HG03045 (cell line): ENCODE results near the gene HAPSTR1.

Experiments
- ATAC-seq: cut with Tn5 transposase; IDR thresholded peaks from one replicate; pipeline ENCODE4 v1.9.1; 2021; ENCODE audit warnings: mild to moderate bottlenecking, moderate library complexity; ENCODE audit not compliant: unreplicated experiment

The HAPSTR1 gene

DNA sequence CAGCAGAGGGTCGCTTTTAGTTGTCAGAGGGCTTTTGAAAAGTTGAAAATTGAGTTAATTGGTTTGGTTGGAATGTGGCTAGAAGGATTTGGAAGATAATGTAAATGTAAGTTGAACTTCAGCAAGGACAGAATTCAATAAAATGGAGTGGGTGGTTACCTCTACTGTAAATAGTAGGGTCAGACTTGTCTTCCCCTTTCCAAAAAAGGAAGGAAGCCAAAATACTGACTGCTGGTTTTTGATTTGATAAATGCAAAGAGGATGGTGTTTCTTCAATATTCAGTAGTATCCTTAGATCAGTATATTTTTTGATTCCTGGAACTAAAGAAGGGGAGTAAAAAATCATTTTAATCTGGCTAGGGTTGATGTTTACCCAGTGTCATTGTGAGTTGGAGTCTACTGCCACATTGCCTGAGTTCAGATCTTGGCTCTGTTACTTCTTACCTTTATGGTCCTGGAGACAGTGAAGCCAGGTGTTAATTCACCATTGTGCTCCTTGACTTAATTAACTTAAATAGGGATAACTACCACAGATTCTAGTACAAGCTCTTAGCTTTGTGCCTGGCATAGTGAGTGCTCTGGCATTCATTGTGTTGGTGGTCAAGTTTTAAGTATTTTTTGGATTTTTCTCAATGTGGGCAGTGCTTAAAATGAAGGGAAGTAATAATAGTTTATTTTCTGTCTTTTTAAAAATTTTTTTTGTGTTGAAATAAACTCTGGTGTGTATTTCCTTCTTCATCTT lies 4.4 kb downstream of the HAPSTR1 start:
- ATAC-seq, result no peak

DNA sequence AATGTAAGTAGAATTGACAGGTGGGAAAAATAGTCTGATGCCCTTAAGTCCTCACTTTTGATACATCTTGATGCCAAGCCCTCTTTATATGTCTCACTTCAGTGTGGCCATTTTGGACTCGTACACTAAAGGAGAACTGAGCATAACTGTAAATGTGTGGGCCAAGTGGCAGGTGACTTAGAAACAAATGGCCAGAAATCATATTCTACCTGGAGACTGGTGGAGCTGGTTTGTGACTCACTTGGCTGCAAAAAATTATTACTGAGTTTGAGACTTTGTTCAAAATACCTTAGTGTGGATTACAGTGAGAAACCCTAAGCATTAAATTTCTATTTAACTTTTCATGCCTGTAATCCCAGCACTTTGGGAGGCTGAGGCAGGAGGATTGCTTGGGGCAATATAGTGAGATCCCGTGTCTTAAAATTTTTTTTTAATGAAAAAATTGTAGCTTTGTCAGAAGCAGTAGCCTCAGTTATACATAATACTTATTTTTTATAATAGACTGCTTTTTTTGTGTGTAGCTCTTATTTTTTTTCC lies 5.0 kb downstream of the HAPSTR1 start:
- no peak for ATAC-seq

DNA sequence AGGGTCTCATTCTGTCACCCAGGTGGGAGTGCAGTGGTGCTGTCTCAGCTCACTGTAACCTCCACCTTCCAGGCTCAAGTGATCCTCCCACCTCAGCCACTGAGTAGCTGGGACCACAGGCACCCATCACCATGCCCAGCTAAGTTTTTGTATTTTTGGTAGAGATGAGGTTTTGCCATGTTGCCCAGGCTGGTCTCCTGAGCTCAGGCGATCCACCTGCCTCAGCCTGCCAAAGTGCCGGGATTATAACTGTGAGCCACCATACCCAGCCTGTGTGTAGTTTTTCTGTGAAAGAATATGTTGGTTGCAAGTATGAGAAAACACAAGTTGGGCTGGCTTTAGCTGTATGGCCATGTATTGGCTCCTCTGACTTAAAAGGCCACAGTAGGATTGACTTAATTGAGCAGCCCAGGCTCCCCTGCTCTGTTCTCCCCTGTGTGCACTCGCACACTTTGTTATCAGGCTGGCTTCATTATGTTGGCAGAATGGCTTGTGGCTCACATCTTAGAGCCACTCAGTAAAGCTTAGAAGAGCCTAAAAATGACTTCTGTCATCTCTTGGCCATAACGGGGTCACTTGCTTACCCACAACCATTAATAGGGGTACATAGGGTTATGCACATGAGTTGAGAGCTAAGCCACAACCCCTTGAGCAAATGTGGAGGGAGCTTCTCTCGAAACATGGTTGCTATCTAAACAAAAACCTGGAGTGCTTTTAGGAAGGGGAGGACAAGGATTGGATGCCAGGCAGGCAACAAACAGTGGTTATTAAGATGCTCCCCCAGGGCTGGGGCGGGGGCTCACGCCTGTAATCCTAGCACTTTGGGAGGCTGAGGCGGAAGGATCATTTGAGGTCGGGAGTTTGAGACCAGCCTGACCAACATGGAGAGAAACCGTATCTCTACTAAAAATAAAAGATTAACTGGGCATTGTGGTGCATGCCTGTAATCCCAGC lies 6.1 kb downstream of the HAPSTR1 start:
- no peak for ATAC-seq

DNA sequence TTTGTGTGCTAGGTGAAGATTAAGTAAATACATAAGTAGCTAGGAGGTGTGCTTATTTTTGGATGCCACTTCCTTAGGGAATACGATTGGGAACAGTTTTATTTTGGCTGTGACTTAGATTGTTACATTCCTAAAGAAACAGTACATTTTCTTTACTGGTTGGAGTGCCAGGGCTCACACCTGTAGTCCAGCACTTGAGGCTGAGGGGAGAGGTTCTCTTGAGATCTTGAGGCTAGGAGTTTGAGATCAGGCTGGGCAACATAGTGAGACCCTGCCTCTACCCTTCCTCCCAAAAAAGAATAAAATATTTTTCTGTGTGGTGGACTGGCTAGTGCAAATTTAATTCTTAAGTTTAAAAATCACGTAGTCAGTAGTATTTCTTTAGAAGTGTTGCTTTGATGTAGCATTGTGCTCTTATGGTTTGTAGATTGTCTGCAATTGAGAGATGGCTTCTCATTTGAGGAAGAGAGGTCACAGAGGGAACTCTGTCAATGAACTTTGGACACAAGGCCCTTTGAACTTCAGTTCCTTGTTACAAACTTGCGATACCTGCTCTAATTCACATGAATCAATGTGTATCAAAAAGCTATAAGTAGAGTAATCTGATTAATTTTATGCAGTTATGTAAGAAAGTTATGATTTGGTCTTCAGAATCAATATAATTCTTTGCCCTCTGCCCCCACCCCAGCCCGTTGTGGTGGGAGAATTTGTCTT lies 7.1 kb downstream of the HAPSTR1 start:
- ATAC-seq, result no peak

DNA sequence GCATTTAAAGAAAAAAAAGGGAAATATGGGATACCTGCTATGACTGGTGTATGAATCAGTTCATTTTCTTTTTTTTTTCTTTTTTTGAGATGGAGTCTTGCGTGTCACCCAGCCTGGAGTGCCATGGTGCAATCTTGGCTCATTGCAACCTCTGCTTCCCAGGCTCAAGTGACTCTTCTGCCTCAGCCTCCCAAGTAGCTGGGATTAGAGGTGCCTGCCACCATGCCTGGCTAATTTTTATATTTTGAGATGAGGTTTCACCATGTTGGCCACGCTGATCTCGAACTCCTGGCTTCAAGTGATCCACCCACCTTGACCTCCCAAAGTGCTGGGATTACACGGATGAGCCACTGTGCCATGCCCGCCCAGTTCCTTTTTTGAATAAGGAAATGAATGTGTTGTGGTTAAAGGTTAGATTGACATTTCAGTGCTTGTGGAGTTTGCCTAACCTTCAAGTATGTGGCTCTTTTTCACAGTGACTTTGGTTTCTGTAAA lies 7.7 kb downstream of the HAPSTR1 start:
- no peak for ATAC-seq

DNA sequence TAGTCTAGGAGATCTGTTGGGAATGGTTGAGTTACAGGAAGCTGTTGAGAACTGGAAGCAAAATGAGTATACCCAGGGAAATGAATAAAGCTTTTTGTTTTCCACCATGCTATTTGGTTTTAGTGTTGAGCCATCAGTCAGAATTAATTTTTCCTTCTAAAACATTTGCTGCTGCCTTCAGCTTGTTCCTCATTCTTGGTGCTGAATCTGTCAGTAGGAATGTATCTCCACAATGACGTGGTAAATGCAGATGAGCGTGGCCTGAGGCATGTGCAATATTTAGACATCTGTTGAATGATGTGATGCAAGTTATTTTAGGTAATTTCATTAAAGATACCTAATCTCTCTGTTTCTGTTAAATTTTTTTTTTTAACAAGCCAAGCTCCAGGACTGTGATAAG lies 10.9 kb downstream of the HAPSTR1 start:
- no peak for ATAC-seq

DNA sequence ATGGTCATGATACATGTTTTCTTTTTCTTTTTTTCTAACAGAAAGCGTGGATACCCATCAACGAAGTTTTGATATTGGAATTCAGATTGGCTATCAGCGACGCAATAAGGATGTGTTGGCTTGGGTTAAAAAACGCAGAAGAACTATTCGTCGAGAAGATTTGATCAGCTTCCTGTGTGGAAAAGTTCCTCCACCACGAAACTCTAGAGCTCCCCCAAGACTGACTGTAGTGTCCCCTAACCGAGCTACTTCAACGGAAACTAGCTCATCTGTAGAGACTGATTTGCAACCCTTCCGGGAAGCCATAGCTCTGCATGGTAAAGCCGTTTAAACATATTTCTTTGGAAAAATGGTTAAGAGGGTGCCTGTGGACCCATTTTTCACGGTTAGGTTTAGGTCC lies 11.5 kb downstream of the HAPSTR1 start:
- no peak for ATAC-seq

DNA sequence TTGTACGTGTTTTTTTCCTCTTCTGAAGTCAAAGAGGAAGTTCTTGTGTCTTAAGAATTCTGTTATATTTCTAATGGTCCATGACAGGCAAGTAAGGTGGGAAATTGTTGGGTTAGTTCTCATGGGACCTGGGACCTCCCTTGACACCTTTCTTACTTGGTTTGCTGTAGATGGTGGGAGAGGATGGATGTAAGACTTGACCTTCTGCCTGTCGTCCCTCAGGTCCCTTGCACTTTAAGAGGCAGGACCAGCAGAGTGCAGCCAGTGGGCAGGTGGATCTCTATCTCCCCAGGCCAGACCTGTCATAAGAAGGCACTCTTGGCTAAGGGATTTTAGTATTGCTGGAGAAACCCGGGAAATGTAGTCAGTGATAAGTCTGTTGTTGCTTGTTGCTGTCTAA lies 12.1 kb downstream of the HAPSTR1 start:
- ATAC-seq, result no peak

DNA sequence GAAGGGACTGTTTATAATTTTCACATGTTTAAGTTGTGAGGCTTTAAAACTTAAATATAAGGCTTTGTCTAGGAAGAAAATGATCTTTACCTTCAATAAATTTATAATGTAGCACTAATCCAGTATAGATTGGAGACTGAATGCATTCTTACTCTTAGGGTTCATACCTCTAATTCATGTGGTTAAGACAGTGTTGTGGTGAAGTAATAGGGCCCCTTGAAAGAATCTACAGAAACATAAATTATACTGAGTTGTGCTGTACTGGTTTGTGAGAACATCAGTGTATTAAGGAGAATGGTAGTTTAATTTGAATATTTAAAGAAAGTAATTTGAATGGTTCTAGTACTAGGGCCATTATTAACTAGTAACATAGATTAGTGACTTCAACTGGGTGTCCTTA lies 13.7 kb downstream of the HAPSTR1 start:
- no peak for ATAC-seq

DNA sequence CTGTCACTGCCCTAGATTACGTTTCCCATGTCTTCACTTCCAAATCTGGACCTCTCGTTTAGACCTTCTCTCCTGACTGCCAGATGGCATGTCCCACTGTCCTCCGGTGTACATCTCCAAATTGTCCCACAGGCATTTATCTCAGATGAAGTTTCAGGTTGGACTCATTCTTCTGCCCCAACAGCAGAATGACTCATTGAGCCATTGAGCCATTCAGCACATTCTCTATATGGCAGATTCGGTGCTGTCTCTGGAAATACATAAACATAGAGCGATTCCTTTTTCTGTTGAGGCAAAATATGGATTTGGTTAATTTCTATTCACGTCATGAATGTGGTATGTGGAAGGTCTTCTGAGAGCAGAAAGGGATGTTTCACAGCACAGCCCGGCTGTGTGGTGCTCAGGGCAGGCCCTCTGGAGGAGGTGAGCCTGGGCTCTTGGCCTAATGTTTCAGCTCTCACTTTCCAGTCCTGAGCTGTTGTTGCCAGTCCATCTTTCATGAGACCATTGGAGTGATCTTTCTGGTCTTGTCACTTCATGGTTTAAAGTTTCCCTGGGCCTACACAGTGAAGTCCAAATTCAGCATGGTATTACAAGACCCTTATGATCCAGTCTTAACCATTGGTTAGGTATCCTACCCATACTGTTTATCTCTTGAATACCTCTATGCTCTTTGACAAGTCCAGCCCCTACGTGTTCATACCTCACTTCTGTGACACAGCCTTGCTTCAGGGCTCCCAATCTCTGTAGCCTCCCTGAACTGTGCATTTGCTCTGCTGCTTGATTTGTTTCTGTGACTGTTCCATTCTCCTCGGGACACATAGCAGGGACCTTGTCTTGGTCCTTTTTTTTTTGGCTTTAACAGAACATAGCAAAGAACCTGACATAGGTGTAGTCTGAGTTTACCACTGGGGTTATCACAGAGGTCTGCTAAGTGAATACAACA lies 15.9 kb downstream of the HAPSTR1 start:
- ATAC-seq, result no peak

DNA sequence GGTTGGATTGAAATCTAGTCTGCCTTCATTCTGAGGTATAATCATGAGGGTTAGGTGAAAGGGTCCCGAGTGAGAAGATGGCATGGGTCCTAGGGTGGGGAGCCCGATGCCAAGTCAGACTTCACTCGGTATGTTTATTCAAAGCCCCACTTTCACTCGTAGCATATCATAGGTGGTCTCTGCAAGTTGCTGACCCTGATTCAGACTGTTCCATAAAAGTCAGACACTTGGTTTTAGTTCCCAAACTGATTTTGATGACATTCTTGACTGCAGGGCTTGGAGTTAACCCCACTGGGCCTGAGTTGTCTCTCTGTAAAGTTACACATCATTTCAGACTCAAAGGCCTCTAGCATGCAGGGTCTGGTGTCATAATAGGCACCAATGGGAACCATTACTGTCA lies 17.8 kb downstream of the HAPSTR1 start:
- ATAC-seq, result no peak

DNA sequence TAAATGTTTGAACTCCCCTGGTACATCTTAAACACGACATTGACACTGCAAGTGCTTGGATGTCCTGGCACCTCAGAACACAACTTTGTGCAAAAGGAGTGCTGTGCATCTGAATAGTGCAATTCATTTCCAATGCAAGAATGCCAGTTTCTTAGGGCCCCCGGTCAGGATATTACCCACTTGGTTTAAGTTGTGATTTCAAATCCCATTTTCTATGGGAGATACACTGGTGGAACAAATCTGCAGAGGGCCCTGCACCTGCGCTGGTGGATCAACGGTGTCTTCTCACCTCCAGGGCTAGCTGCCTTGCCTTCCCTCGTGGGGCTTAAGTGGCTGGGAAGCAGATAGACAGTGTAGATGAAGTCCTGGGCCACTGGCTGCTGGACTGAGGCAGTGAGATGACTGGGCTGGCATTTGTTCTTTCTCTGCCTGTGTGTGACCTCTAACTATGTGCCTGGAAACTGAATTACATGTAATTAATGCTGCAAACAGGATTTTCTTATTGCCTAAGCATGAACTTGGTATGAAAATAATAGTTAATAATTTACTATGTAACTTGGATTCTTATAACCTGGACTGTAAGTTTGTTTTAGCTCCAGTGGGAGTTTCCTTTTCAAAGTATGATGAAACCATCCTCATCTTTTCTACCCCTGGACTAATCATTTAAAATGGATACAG lies 20.9 kb downstream of the HAPSTR1 start:
- ATAC-seq, result no peak

DNA sequence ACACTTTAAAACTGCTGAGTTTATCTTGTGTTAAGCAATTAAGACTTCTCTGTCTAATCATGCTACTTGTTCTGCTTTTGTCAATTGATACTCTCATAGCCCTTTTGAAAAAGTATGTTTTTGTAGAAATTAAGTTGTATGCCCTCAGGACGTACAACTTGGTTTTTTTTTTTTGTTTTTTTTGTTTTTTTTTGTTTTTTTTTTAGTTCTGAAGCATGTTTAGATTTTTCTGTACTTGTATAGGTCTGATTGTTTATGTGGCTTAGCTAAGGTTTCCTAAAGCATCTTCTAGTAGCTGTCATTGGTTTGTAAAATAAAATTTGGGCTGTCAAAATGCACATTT lies 21.4 kb downstream of the HAPSTR1 start:
- ATAC-seq, result no peak

DNA sequence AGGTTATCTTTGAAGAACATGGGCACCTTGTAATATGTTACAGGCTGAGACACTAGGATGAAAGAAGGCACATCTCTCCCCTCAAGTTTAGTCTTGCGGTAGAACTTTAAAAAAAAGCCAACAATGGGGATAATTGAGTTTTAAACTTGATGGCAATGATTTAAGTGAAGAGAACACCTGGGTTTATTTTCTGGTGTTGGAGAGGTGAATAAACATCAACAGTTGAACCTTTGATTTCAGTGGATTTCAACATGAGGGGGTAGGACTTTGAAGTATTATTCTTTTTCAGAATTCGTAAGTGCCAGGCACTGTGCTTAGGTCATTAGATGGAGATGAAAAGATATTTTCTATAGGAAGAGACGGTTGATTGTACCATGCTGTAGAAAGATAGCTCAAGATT lies 22.3 kb downstream of the HAPSTR1 start:
- no peak for ATAC-seq

DNA sequence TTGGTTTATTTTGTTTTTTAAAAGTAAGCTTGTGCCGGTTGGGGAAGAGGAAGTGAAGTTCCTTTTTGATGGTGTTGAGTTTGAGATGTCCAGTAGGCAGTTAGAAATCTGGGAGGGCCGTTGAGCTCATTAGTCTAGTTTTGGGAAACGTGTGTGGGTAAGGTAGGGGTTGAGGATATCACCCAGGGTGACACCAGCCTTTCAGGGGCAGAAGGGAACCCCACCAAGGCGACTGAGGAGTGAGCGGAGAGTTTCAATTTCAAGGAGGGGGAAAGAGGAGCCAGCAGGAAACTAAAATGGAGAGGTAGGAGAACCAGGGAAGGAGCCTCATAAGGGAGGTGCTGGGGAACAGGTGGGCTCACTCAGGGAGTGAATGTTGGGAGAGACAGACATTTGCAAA lies 22.7 kb downstream of the HAPSTR1 start:
- no peak for ATAC-seq

DNA sequence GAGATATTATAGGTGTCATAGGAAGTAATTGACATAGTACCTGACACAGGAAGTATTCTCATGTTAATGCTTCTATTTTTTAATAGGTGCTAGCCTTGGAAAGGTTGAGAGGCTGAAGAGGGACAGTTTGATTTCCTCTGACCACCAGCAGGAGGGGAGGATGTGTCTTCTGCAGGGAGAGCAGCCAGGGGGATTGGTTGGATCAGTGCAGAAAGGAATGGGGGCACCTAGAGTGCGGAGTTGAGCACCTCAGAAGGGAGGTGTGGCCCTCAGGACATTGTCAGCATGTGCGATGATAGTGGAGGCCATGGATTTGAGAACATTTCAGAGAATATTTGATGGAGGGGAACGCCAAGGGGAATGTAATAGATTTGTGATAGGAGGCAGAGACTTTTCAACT lies 23.4 kb downstream of the HAPSTR1 start:
- no peak for ATAC-seq

DNA sequence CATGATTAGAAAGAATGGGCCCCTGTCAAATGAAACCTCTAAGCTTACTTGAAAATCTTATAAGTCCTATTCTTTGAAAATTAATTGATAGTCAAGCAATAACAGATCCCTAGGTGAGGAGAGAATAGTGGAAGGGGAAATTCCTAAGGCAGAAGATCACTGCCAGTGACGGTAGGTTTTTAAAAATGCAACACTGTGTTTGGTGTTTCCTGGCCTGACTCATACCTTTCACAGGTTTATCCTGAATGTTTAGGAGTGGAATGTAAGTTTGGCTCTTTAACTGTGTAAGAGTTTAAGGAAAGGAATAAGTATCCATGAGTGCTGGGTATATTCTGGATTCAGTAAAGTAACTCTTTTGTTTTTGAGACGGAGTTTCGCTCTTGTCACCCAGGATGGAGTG lies 23.8 kb downstream of the HAPSTR1 start:
- no peak for ATAC-seq

DNA sequence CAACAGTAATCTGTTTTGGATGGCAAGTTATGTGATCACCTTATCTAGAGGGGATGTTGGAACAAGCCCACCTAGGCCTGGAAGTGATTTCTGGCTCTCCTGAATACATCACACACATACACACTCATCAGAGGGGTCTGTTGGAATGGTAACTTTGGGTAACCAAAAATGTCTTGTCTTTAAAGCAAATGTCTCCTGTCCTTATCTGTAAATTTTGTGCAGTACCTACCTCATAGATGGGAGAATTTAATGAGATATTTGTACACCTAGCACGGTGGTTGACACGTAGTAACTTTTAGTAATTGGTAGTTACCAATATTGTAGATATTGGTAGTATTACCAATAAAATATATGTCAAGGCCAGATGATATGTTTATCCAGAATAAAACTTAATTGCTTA lies 24.7 kb downstream of the HAPSTR1 start:
- no peak for ATAC-seq

DNA sequence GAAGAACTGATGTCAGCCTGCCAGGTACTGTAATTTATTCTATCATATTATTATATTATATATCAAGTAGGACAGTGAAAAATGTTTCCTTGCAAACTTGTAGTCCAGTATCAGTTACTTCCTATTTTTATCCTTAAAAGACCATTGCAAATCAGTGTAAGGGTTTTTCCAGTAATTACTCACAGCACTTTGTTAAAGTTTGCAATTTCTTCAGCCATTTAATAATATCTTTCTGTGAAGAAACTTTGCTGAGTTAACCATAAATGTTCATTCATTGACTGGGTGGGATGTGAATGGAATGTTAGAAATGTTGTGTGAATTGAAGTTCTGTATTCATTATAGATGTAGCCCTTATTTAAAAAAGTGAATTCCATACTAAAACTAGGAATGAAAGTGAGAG lies 26.7 kb downstream of the HAPSTR1 start:
- no peak for ATAC-seq

DNA sequence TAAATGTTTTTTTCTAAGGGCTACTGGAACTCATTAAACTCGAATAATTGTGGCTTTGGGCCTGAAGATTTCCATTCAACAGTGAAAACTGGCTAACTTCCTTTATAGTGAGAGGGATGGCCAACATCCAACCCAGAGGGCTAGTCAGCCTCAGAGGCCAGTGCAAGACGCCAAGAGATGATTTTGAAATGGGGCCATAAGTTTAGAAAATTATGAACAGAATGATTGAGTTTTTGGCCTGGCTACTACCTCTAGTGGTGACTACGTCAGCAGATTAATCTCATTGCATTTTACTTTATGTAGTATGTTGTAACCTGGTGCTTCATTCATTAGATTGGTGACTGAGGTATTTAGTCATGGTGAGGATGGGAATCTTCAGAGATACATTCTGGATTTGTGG lies 28.4 kb downstream of the HAPSTR1 start:
- ATAC-seq, result no peak
